ENCODE results near the gene MRPS2.
"Not testable (repeated sequence)": the region's sequence is repeated elsewhere in the genome, so short reads cannot be mapped to it uniquely, and the experiment has no call there.

MRPS2 gene

DNA sequence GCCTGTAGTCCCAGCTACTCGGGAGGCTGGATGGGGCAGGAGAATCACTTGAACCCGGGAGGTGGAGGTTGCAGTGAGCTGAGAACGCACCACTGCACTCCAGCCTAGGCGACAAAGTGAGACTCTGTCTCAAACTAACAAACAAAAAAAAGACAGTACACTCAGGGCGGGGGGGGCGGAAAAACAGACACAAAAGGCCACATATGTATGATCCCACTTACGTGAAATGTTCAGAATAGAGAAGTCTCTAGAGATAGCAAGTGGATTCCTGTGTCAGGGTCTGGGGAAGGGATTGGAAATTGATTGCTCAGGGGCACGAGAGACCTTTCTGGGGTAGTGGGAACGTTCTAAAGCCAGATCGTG lies 11.7 kb downstream of the MRPS2 start:
- H3K4me3 ChIP-seq, result no peak overlapping the region

GRCh38 chr9:135512904-135513303 lies 12.4 kb downstream of the MRPS2 start:
- H3K4me3 ChIP-seq, result no peak overlapping the region
- H3K27ac ChIP-seq, result no peak overlapping the region

More for the DNA sequence above, 11.7 kb downstream of the MRPS2 start:
- H3K27ac ChIP-seq, result no peak overlapping the region

GRCh38 chr9:135513351-135513846 lies 12.9 kb downstream of the MRPS2 start:
- H3K4me3 ChIP-seq, result no peak overlapping the region
- H3K27ac ChIP-seq, result no peak overlapping the region

DNA sequence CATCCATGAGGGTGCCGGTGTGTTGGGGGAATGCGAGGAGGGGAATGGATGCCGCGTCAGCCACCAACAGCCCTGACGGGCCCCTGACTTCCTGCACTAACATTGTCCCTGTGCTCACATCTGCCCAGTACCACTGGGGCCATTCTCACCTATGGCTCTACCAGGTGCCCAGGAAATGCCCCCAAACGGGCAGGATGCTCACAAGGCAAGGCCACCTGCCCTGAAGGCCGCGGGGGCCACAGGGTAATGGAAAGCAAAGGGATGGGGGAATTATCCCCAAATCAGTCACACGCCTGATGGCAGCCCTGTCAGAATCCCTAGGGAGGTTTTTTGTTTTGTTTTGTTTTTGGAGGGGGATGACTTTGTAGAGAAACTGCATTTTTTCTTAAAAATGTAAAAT lies 13.4 kb downstream of the MRPS2 start:
- H3K27ac ChIP-seq, H3K4me3 ChIP-seq: not testable (repeated sequence)

DNA sequence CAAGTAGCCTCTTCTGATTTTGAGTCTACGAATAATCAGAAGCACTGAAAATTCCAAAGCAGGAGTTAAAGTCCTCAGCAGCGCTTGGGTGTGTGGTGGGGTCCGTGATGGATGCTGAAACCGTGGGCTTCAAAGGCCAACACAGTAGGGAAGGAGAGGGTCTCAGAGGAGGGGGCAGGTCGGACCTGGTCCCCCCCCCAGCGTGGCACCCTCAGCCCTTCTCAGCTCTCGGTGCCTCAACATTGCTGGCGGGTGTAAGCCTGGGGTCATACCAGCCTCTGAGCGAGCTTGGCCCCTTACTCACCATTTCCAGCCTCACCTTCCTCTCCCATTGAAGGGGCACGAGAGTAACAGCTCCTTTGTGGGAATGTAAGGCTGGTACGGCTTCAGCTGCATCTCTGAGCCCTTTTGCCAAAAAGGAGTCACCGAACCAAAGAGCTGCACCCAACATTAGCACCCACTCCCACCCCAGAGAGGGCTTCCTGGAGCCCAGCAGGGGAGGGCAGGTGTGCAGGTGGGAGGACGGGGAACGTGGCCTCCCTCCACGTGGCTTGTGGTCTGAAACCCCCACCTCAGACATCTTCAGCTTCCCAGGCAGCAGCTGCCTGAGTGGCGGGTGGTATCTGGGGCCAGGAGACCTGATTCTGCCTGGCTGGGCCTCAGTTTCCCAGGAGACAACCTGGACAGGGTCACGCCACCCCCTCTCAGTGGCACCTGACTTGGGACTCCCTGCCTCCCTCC lies 14.0 kb downstream of the MRPS2 start:
- Histone ChIP-seq H3K27ac (no peak overlapping the region), H3K4me3 (no peak overlapping the region)

DNA sequence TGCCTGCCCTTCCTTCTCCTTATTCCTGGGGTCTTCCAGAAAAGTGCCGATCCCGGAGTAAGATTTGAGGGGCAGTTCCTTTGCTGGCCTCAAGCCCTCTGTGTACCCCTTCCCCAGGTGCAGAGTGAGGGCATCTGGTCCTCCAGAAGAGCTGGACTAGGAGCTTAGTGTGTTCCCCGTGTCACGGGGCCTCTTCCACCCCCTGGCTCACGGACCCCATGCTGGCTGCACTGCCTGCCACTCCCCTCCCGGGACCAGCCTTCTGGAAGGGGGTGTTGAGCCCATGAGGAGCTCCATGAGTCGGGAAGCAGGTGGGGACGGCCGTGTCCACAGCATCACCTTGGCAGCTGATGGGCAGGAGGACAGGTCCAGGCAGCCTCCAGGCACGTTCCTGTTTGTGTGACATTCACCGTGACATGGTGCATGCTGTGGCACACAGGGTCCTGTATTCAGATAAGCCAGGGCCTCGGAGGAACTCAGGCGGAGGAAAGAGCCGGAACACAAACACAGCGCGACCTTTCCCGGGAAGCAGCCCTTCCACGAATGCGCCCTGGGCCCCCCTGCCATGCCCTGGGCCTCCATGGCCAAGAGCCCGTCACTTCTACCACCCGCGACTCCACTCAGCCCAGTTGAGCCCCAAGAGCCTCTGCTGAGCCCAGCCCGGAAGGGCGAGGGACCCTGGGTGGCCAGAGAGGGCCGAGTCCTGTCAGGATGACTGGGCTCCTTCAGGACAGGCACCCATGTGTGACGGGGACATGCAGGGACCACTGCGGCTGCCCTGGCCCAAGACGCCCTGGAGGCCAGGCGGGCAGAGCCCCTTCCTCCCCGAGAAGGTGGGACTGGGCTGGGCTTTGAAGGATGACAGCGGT lies 14.8 kb downstream of the MRPS2 start:
- no peak overlapping the region for H3K4me3 ChIP-seq
- H3K27ac ChIP-seq, result no peak overlapping the region

DNA sequence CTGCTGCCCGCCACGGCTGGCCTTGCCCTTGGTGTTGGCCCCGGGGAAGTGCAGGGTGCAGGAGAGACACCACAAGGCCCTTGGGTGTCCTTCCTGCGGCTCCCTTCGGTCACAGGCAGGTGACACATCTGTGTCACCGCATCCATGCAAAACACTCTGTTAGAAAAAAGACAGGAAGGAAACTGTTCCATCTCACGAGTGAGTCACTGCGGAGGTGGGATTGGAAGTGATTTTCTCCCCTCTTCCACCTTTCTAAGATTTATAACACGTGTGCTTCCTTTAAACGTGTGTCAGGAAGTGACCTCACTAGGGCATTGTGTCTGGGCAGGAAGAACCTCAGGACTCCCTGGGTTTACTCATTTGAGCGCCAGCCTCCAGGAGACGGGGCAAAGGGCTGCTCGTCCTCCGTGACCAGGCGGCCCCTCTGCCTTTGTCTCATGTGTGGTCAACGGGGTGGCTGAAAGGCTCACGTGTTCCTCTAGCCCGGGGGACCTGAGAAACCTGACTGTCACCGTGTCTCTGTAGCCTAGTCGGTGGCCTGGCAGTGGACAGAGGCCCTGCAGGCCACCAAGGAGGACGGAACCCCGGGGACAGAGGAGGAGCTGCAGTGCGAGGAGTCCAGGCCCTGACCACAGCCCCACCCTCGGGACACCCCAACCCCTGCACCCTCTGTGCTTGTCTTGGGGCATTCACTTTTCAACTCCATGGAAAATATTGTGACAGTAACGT lies 15.8 kb downstream of the MRPS2 start:
- H3K27ac ChIP-seq, result no peak overlapping the region
- no peak overlapping the region for H3K4me3 ChIP-seq

- Histone ChIP-seq H3K4me3 (no peak overlapping the region), H3K27ac (no peak overlapping the region)
Observed at GRCh38 chr9:135517407-135517822, 16.9 kb downstream of the MRPS2 start.

DNA sequence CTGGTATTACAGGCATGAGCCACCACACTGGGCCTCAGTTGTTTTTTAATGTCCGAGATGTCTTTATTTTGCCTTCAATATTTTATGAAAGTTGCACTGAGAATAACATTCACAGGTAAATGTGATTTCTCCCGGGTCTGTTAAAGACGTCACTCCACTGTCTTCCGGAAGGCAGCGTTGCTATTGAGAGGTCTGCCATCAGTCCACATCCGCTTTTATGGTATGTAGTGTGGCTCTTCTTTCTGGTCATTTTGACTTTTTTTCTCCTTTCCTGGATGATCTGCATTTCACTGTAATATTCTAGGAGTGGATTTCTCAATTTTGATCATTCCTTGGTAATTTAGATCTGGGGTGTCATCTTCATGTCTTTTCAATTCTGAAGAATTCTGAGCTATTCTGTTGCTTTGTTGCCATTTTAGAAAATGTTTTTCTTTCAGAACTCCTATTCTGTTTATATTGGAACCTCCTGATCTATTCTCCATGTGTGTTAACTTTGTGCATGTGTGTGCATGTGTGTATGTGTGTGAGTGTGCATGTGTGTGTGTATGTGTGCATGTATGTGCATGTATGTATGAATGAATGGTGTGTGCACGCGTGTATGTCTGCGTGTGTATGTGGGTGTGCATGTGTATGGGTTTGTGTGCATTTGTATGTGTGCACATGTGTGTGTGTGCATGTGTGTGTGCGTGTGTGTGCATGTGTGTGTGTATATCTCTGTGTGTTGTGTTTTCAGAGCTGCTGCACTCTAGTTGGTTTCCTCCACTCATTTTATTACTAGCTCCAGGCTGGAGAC lies 18.9 kb downstream of the MRPS2 start:
- Histone ChIP-seq H3K4me3 (no peak overlapping the region), H3K27ac (no peak overlapping the region)

DNA sequence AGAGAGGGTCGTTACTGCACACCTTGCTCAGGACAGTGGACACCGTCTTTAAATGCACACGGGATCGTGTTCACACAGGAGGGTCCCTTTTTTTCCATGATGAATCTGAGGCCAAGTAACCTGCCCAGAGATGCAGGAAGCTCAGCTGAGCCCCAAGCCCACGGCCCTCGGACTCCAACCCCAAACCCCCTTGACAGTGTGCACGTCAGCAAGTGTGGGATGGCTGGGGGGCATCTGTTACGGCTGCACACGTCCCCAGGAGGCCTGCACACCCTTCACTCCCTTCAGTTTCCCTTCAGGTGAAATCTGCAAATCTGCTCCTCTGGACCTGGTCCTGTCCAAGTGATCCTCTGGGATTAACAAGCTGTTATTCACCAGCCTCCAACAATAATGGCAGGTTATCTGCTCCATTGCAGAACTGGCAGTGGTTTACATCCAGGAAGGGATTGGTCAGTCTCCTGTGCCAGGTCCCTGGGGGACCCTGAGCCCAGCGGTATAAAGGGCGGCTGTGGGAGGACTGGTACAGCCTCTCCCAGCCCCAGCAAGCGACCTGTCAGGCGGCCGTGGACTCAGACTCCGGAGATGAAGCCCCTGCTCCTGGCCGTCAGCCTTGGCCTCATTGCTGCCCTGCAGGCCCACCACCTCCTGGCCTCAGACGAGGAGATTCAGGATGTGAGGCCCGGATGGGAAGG lies 20.6 kb downstream of the MRPS2 start, which contains the start of gene LCN1:
LCN1 (plus strand) TSS at position 525 of the 692 bp plus-strand sequence; CDS start at position 583, 58 bp downstream.
- Histone ChIP-seq H3K27ac (no peak within 1 kb of the TSS), H3K4me3 (no peak within 1 kb of the TSS)

GRCh38 chr9:135521608-135522095 lies 21.2 kb downstream of the MRPS2 start:
- Histone ChIP-seq H3K27ac (no peak overlapping the region), H3K4me3 (no peak overlapping the region)

- no peak overlapping the region for H3K27ac ChIP-seq
- H3K4me3 ChIP-seq, result no peak overlapping the region
Observed at GRCh38 chr9:135522137-135522877, 21.8 kb downstream of the MRPS2 start.

DNA sequence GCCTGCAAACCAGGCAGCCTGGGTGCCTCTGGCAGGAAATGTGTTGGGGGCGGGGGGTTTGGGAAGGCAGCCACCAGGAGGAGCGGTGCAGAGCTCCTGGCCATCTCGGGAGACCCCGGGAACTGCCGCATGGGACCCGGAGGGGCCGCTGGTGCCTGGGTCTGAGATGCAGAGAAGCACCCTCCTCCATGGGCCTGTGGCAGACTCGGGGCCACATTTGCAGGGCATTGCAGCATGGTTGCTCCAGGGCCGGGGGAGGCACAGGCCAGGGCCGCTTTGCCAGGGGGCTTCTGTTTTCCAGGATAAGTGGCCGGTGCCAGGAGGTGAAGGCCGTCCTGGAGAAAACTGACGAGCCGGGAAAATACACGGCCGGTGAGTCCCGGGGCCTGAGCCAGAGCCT lies 22.4 kb downstream of the MRPS2 start:
- H3K4me3 ChIP-seq, result no peak overlapping the region
- H3K27ac ChIP-seq, result no peak overlapping the region

- Histone ChIP-seq H3K27ac (no peak overlapping the region), H3K4me3 (no peak overlapping the region)
Observed at GRCh38 chr9:135523521-135524129, 23.1 kb downstream of the MRPS2 start.

DNA sequence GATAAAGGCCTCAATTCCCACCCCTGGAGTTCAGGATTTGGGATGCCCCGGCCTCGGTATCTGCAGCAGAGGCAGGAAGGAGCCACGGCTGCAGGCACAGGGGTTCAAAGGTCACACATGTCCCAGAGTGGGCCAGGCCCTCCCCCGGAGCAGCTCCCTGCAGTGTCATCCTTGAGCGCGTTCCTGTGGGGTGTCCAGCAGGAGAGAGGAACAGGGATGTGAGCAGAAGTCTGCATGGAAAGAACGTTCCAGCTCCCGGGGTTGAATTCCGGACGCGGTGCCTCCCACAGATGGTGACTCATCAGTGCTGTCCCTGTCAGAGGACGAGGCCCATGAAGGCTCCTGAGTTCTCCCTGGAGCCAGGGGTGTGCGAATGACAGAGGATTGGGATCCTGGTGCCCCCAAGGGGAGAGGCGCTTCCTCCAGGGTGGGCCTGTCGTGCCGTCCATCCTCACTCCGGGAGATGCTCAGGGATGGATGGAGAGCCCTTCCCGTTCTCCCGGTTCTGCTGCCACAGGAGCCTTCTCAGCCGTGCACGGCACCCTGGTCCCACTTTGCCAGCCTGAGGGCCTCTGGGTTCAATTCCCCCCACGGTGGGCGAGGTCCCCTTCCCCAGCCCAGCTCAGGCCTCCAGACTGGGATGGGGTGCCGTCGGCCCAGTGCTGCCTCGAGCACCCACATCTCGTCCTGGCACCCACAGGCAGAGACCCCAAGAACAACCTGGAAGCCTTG lies 23.8 kb downstream of the MRPS2 start:
- Histone ChIP-seq H3K27ac (no peak overlapping the region), H3K4me3 (no peak overlapping the region)

DNA sequence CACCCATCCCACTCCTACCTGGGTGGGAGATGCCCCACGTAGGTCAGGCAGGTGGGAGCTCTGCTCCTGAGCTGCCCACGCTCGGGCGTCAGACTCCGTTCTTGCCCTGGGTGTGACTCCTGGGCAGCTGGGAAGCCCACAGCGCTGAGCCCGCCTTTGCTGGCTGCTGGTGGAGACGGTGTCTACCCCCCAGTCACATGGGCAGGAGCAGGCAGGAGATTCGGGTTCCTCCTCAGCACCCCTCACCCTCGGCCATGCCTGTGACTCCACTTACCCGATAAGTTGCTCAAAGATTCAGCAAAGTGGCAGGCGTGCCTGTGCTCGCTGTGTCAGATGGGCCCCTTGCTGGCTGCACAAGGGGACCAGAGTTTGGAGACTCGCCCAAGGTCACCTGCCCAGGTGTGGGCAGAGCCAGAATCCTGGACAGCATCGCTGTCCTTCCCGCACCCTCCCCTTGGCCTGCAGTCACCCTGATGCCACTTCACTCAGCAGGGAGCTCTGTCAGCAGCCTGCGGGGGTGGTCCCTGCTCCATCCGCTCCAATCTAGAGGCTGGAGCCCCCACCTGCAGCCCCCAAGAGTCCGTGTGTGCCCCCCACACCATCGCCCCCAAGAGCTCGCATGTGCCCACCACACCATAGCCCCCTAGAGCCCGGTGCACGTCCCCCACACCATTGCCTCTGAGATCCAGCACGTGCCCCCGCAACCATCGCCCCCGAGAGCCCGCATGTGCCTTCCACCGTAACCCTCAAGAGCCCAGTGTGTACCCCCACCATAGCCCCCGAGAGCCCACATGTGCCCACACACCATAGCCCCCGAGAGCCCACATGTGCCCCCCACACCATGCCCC lies 25.0 kb downstream of the MRPS2 start:
- no peak overlapping the region for H3K27ac ChIP-seq
- no peak overlapping the region for H3K4me3 ChIP-seq
